A549 (cell line): ENCODE results near the gene ODC1. TPM values are rescaled to one million over a fixed set of nuclear protein-coding genes. Genes with fewer than 3 reads are reported as not detected.

Experiments used
- ATAC-seq, 2 experiments: fragments of 200-7000 bp in 1 of 2; fragments of >200 bp in 1 of 2; cut with Nextera tagmentation in 1 of 2; cut with Tn5 transposase in 1 of 2; 3 replicates each; pipeline versions ENCODE4 v1.8.0 to v1.9.1; 2018 to 2020; ENCODE audit warnings: mild to moderate bottlenecking in 1 of 2, moderate library complexity in 1 of 2
- CTCF ChIA-PET: fragments of 300-600 bp; sonication (Branson Sonifier 250); formaldehyde crosslinking; extraction: SDS; loops from one replicate; lab custom pipeline; 2021; ENCODE audit warnings: antibody characterized with exemption, inconsistent platforms; lab: Yijun Ruan, JAX
- POLR2A ChIA-PET: fragments of 350-600 bp; formaldehyde crosslinking; extraction: SDS; loops from one replicate; lab custom pipeline; 2021; ENCODE audit warnings: antibody characterized with exemption, inconsistent platforms; lab: Yijun Ruan, JAX
- DNase-seq, 2 experiments: peaks; one replicate each; pipeline versions ENCODE4 v3.0.0 to v3.0.0-alpha.2; 2011 to 2016; ENCODE audit warnings: low read depth in 1 of 2, low spot score in 1 of 2
- FAIRE-seq: peaks from 2 replicates; lab custom pipeline; 2011; peaks lifted over from hg19 to GRCh38; lab: Jason Lieb, UNC
- H3K27ac ChIP-seq, 2 experiments: fragments of >200 bp; sonication (Bioruptor Twin); formaldehyde crosslinking; 3 replicates each; pipeline ENCODE4 v1.5.1; 2016 to 2017
- H3K4me1 ChIP-seq: fragments of >200 bp; sonication (Bioruptor Twin); formaldehyde crosslinking; 3 replicates; pipeline ENCODE4 v1.6.1; 2016
- H3K4me2 ChIP-seq: fragments of >200 bp; sonication (Bioruptor Twin); formaldehyde crosslinking; 3 replicates; pipeline ENCODE4 v1.6.1; 2016
- H3K4me3 ChIP-seq: fragments of >200 bp; sonication (Bioruptor Twin); formaldehyde crosslinking; 3 replicates; pipeline ENCODE4 v1.5.1; 2016
- H3K9me3 ChIP-seq: fragments of >200 bp; sonication (Bioruptor Twin); formaldehyde crosslinking; 3 replicates; pipeline ENCODE4 v1.6.1; 2016
- ATOH8 ChIP-seq: fragments of 250-450 bp; sonication (Bioruptor Pico); IDR thresholded peaks from 2 replicates; pipeline ENCODE4 v1.5.0; 2020; ENCODE audit warnings: low read depth, mild to moderate bottlenecking, moderate library complexity
- BCL3 ChIP-seq: fragments of >200 bp; sonication (Bioruptor Twin); formaldehyde crosslinking; IDR thresholded peaks from 3 replicates; pipeline ENCODE4 v1.6.1; 2016
- CBX2 ChIP-seq: fragments of 200-600 bp; sonication (generic); IDR thresholded peaks from 2 replicates; pipeline ENCODE4 v1.6.1; 2016; ENCODE audit warnings: low read depth, mild to moderate bottlenecking, borderline replicate concordance
- CBX8 ChIP-seq: fragments of 200-600 bp; sonication (generic); IDR thresholded peaks from 2 replicates; pipeline ENCODE4 v1.6.1; 2016
- CHD2 ChIP-seq: fragments of 150-350 bp; IDR thresholded peaks from 2 replicates; pipeline ENCODE4 v1.6.1; 2014; ENCODE audit warnings: low read length; ENCODE audit not compliant: partially characterized antibody
- CHD4 ChIP-seq: fragments of 200-600 bp; sonication (generic); IDR thresholded peaks from 2 replicates; pipeline ENCODE4 v1.6.1; 2016; ENCODE audit warnings: antibody characterized with exemption, mild to moderate bottlenecking, borderline replicate concordance
- E2F6 ChIP-seq: IDR thresholded peaks from 2 replicates; pipeline ENCODE4 v1.6.1; 2012; ENCODE audit warnings: low read depth, borderline replicate concordance
- EHMT2 ChIP-seq: fragments of 200-600 bp; sonication (generic); IDR thresholded peaks from 2 replicates; pipeline ENCODE4 v1.6.1; 2016; ENCODE audit warnings: antibody characterized with exemption, low read depth, mild to moderate bottlenecking, moderate library complexity
- ELK1 ChIP-seq: fragments of 150-350 bp; IDR thresholded peaks from 2 replicates; pipeline ENCODE4 v1.6.1; 2014; ENCODE audit warnings: low read depth, mild to moderate bottlenecking, low read length
- EP300 ChIP-seq, 2 experiments: fragments of >200 bp; sonication (Bioruptor Twin); formaldehyde crosslinking; IDR thresholded peaks; 2 replicates in 1 of 2; 3 replicates in 1 of 2; pipeline ENCODE4 v1.6.1; 2016 to 2017
- ESRRA ChIP-seq: fragments of 150-350 bp; IDR thresholded peaks from 2 replicates; pipeline ENCODE4 v1.6.1; 2014; ENCODE audit warnings: mild to moderate bottlenecking, low read length, borderline replicate concordance
- FOSB ChIP-seq: fragments of 250-450 bp; sonication (Bioruptor Pico); IDR thresholded peaks from 2 replicates; pipeline ENCODE4 v1.5.0; 2020; ENCODE audit warnings: mild to moderate bottlenecking, moderate library complexity
- FOSL2 ChIP-seq, 2 experiments: fragments of 450-650 bp in 1 of 2; fragments of >200 bp in 1 of 2; sonication (Bioruptor Twin) in 1 of 2; formaldehyde crosslinking; IDR thresholded peaks; 2 replicates each; pipeline versions ENCODE4 v1.5.0 to v1.6.1; 2016 to 2020; ENCODE audit warnings: mild to moderate bottlenecking in 1 of 2, moderate library complexity in 1 of 2
- FOXS1 ChIP-seq: fragments of 250-450 bp; sonication (Bioruptor Pico); IDR thresholded peaks from 2 replicates; pipeline ENCODE4 v1.5.0; 2020; ENCODE audit warnings: mild to moderate bottlenecking, moderate library complexity
- HDAC2 ChIP-seq: fragments of 200-600 bp; sonication (generic); IDR thresholded peaks from 2 replicates; pipeline ENCODE4 v1.6.1; 2016
- HOXA7 ChIP-seq: fragments of 250-450 bp; sonication (Bioruptor Pico); IDR thresholded peaks from 2 replicates; pipeline ENCODE4 v1.5.0; 2020; ENCODE audit warnings: mild to moderate bottlenecking, moderate library complexity
- KDM5A ChIP-seq: fragments of 200-600 bp; sonication (generic); IDR thresholded peaks from 2 replicates; pipeline ENCODE4 v1.6.1; 2016; ENCODE audit warnings: antibody characterized with exemption, mild to moderate bottlenecking
- MAX ChIP-seq: IDR thresholded peaks from 2 replicates; pipeline ENCODE4 v1.6.1; 2012
- MAZ ChIP-seq: fragments of 150-350 bp; IDR thresholded peaks from 2 replicates; pipeline ENCODE4 v1.6.1; 2014; ENCODE audit warnings: antibody characterized with exemption, low read depth, low read length, borderline replicate concordance
- PHF8 ChIP-seq: fragments of 200-600 bp; sonication (generic); IDR thresholded peaks from 2 replicates; pipeline ENCODE4 v1.6.1; 2016; ENCODE audit warnings: low read depth, mild to moderate bottlenecking, antibody characterized with exemption, moderate library complexity, borderline replicate concordance
- RNF2 ChIP-seq: fragments of 200-600 bp; sonication (generic); IDR thresholded peaks from 2 replicates; pipeline ENCODE4 v1.6.1; 2016; ENCODE audit warnings: low read depth, mild to moderate bottlenecking, antibody characterized with exemption, moderate library complexity, borderline replicate concordance
- SREBF2 ChIP-seq: fragments of 450-650 bp; IDR thresholded peaks from 2 replicates; pipeline ENCODE4 v1.6.1; 2014; ENCODE audit warnings: mild to moderate bottlenecking, moderate library complexity
- TP53 ChIP-seq: fragments of 250-450 bp; sonication (Bioruptor Pico); IDR thresholded peaks from 2 replicates; pipeline ENCODE4 v1.5.0; 2021; ENCODE audit warnings: mild to moderate bottlenecking, moderate library complexity
- ZFP36 ChIP-seq: fragments of 450-650 bp; IDR thresholded peaks from 2 replicates; pipeline ENCODE4 v1.6.1; 2014; ENCODE audit warnings: borderline replicate concordance; ENCODE audit not compliant: partially characterized antibody
- WGBS: methylation state at CpG from one replicate; pipeline ENCODE4 v1.1.6; 2017; ENCODE audit errors: missing lambda C conversion rate; 5-methylcytosine and 5-hydroxymethylcytosine counted together
- polyA plus RNA-seq, 4 experiments: library from polyadenylated mRNA; depleted of rRNA in 3 of 4; stranded (reverse); fragments of >200 nt; fragmentation: RNase III in 1 of 4; extraction: RNeasy Plus Mini Kit Qiagen cat#74134 plus additional on column Dnase treatment in 1 of 4; gene quantifications; 2 replicates in 3 of 4; 3 replicates in 1 of 4; pipeline ENCODE4 v1.2.3, GENCODE V29; 2011 to 2017
- TF ChIP-seq, protein P1 (sequence below): IDR thresholded peaks from 2 replicates; pipeline ENCODE4 v1.6.1; 2012

The ODC1 gene
- polyA plus RNA-seq, 2 of the 4 experiments (the other 2 are of a cell fraction) = 57.8 to 265 TPM

- DNase-seq (no peak), ATAC-seq (no peak), FAIRE-seq (no peak)
- H3K4me3 ChIP-seq = no peak overlapping the region
- no peaks in the 10 kb centered on the region for H3K9me3 ChIP-seq
- H3K4me2 ChIP-seq = no peak overlapping the region
- TF ChIP-seq HOXA7 (CRISPR knock-in tag) = no peak
- H3K4me1 ChIP-seq = no peaks in the 10 kb centered on the region
- no peak overlapping the region for H3K27ac ChIP-seq
- 86% methylated on average over 6 of the region's 6 CpGs for WGBS
- CTCF ChIA-PET = interaction anchor here (0.6 to 25.7 kb wide), 6 partner anchors 10 to 610 kb away, joined by 3 to 374 read pairs (median 48); partner anchors contain the start of gene RRM2
- POLR2A ChIA-PET = no interaction called here
Observed at GRCh38 chr2:10423400-10423774, 24.7 kb downstream of the ODC1 start.

GRCh38 chr2:10422732-10423399 is 25.3 kb downstream of the ODC1 start:
- ChIA-PET POLR2A (no interaction called here), CTCF (interaction anchor here (4.7 to 25.7 kb wide), 4 partner anchors 11 to 294 kb away, joined by 19 to 374 read pairs (median 102); partner anchors contain the start of gene RRM2)
- H3K9me3 ChIP-seq = no peaks in the 10 kb centered on the region
- FAIRE-seq (no peak), ATAC-seq (no peak), DNase-seq (no peak)
- WGBS = 95% methylated on average over 21 of the region's 24 CpGs
- no peak overlapping the region for H3K27ac ChIP-seq
- TF ChIP-seq BCL3 (no peak), RNF2 (no peak), TP53 (CRISPR knock-in tag) (no peak), ZFP36 (no peak), ELK1 (no peak), CHD2 (no peak), KDM5A (no peak), HDAC2 (no peak), CHD4 (no peak), SREBF2 (no peak), EP300 (IDR thresholded peaks at IDR 0.05) (no peak), CBX2 (no peak), FOSL2 (IDR thresholded peaks at IDR 0.05) (no peak), FOSL2 (CRISPR knock-in tag; IDR thresholded peaks at IDR 0.05) (no peak), MAZ (no peak), E2F6 (no peak), ESRRA (no peak), CBX8 (no peak), FOXS1 (CRISPR knock-in tag) (no peak), EHMT2 (no peak)
- peaks cover 2% of the 10 kb centered on the region; the same call in 1 of the 3 replicates for H3K4me1 ChIP-seq
- no peak overlapping the region for H3K4me3 ChIP-seq
- no peak overlapping the region for H3K4me2 ChIP-seq

- POLR2A ChIA-PET = no interaction called here
Observed at GRCh38 chr2:10422251-10422650, 25.9 kb downstream of the ODC1 start.

More at GRCh38 chr2:10422251-10422650, 25.9 kb downstream of the ODC1 start:
- CTCF ChIA-PET = interaction anchor here (4.7 to 25.7 kb wide), 4 partner anchors 11 to 293 kb away, joined by 19 to 374 read pairs (median 102); partner anchors contain the start of gene RRM2
- H3K9me3 ChIP-seq = no peaks in the 10 kb centered on the region
- DNase-seq (no peak), ATAC-seq (no peak), FAIRE-seq (no peak)
- 96% methylated on average over 6 of the region's 6 CpGs for WGBS
- H3K4me3 ChIP-seq = no peak overlapping the region
- peaks cover 5% of the 10 kb centered on the region; the same call in 1 of the 3 replicates for H3K4me1 ChIP-seq
- TF ChIP-seq, protein P1, sequence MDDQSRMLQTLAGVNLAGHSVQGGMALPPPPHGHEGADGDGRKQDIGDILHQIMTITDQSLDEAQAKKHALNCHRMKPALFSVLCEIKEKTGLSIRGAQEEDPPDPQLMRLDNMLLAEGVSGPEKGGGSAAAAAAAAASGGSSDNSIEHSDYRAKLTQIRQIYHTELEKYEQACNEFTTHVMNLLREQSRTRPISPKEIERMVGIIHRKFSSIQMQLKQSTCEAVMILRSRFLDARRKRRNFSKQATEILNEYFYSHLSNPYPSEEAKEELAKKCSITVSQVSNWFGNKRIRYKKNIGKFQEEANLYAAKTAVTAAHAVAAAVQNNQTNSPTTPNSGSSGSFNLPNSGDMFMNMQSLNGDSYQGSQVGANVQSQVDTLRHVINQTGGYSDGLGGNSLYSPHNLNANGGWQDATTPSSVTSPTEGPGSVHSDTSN = no peak
- TF ChIP-seq SREBF2 (no peak), PHF8 (no peak), CHD2 (no peak), HOXA7 (CRISPR knock-in tag) (no peak), KDM5A (no peak), MAX (no peak), ATOH8 (CRISPR knock-in tag) (no peak), FOSB (no peak)
- H3K27ac ChIP-seq = no peak overlapping the region
- no peak overlapping the region for H3K4me2 ChIP-seq
